Prostate gland (tissue), 2 donors: ENCODE data around the gene ACSM5. TPM values are rescaled to one million over a fixed set of nuclear protein-coding genes. Genes with fewer than 3 reads are reported as not detected.
A peak's percentile ranks its signal among the peaks of the same experiment; 100 is the strongest.

Source experiments
- DNase-seq: peaks from one replicate; pipeline ENCODE4 v3.0.0-alpha.2; 2019; ENCODE audit warnings: low spot score
- H3K27ac ChIP-seq, 2 donors: fragments of 200-600 bp; sonication (generic); 2 replicates each; pipeline ENCODE4 v1.5.1; 2017 to 2019
- H3K27me3 ChIP-seq: fragments of 200-600 bp; sonication (generic); replicated peaks from 2 replicates; pipeline ENCODE4 v1.5.1; 2019; ENCODE audit not compliant: insufficient read depth
- H3K36me3 ChIP-seq, 2 donors: fragments of 200-600 bp; sonication (generic); 1 replicate in 1 of 2; 2 replicates in 1 of 2; pipeline versions ENCODE4 v1.5.1 to v1.8.1; 2017 to 2019
- H3K4me1 ChIP-seq: fragments of 200-600 bp; sonication (generic); replicated peaks from 2 replicates; pipeline ENCODE4 v1.5.1; 2019
- H3K4me3 ChIP-seq, 2 donors: fragments of 200-600 bp; sonication (generic); 2 replicates each; pipeline ENCODE4 v1.5.1; 2017 to 2019
- H3K9me3 ChIP-seq: fragments of 200-600 bp; sonication (generic); 2 replicates; pipeline ENCODE4 v1.5.1; 2017
- POLR2A ChIP-seq: fragments of 450-650 bp; IDR thresholded peaks from one replicate; pipeline ENCODE4 v1.6.1; 2016; ENCODE audit warnings: antibody characterized with exemption, mild to moderate bottlenecking
- POLR2AphosphoS5 ChIP-seq: sonication (generic); formaldehyde crosslinking; IDR thresholded peaks from one replicate; pipeline ENCODE4 v1.6.1; 2017; ENCODE audit warnings: antibody characterized with exemption
- WGBS: methylation state at CpG from one replicate; pipeline ENCODE4 v1.1.5; 2018; 5-methylcytosine and 5-hydroxymethylcytosine counted together
- intact Hi-C: fragments of 100-400 bp; cut with DNase I; formaldehyde crosslinking; loops from one replicate; pipeline ENCODE4 v1.14.2; 2022
- total RNA-seq, 2 donors: library from RNA; depleted of rRNA; stranded (reverse); fragments of >200 nt; gene quantifications; one replicate each; pipeline ENCODE4 v1.1.0, GENCODE V29; 2016
- TF ChIP-seq, protein P1 (sequence below), 4 experiments: fragments of 200-600 bp in 2 of 4; fragments of 450-650 bp in 2 of 4; sonication (generic) in 2 of 4; IDR thresholded peaks; 1 replicate in 3 of 4; 2 replicates in 1 of 4; pipeline ENCODE4 v1.5.1; 2016 to 2019; ENCODE audit warnings: antibody characterized with exemption in 4 of 4, mild to moderate bottlenecking in 2 of 4, moderate library complexity in 2 of 4

The ACSM5 gene
- total RNA-seq, 2 donors from 2014 or later, result 1.1 to 9.7 TPM

DNA sequence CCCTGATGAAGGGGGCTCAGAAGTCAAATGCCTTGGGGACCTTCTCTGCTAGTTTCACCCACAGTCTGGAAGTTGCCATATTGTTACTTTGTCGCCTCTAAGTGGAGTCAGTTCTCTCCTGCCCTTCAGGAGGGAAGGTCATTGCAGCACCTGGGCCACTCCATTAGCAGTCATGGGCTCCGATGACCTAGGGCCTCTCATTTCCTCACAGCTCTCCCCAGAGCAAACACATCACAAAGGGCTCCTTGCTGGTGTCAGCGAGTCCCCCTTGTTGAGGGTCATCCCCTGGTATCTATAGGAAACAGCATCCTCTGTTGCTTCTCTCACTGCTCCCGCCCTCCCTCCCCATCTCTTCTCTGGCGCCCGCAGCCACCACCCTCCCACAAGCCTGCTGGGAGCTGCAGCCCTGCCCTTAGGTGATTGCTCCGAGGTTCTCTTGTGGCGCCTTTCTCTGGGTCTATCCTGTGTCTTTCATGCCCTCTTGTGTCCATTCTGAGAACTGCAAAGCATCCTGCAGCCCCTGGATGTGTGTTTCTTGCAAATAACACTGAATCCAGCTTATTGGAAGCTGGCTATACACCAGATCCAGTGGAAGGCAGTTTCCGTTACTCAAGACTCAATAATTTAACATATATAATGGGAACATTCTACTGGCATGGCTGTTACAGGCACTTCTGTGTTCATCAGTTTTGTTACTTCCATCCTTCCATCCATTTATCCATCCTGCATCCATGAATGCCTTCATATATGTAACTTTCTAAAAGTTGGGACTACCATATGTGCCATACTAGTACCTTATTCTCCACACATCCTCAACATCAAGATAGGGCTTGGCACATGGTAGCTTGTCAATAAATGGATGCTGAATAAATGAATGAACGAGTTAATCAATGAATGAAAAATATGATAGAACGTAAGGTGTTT, 26.0 kb upstream of the ACSM5 start:
- Histone ChIP-seq H3K4me1 (no peaks in the 10 kb centered on the region), H3K36me3 (no peaks in the 10 kb centered on the region), H3K27ac (no peak overlapping the region), H3K9me3 (no peaks in the 10 kb centered on the region), H3K4me3 (no peak overlapping the region), H3K27me3 (no peaks in the 10 kb centered on the region)
- DNase-seq, result peak; percentile 61
- 26% methylated on average over 11 of the region's 11 CpGs for WGBS
- intact Hi-C loops, result loop anchor here (5.0 kb wide), 1 partner anchor 476 kb away; no protein-coding TSS in a partner anchor
- TF ChIP-seq POLR2A, result no peak
- TF ChIP-seq POLR2AphosphoS5, result peak; percentile 7
- TF ChIP-seq, protein P1, sequence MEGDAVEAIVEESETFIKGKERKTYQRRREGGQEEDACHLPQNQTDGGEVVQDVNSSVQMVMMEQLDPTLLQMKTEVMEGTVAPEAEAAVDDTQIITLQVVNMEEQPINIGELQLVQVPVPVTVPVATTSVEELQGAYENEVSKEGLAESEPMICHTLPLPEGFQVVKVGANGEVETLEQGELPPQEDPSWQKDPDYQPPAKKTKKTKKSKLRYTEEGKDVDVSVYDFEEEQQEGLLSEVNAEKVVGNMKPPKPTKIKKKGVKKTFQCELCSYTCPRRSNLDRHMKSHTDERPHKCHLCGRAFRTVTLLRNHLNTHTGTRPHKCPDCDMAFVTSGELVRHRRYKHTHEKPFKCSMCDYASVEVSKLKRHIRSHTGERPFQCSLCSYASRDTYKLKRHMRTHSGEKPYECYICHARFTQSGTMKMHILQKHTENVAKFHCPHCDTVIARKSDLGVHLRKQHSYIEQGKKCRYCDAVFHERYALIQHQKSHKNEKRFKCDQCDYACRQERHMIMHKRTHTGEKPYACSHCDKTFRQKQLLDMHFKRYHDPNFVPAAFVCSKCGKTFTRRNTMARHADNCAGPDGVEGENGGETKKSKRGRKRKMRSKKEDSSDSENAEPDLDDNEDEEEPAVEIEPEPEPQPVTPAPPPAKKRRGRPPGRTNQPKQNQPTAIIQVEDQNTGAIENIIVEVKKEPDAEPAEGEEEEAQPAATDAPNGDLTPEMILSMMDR (IDR thresholded peaks at IDR 0.05), result peak; percentile 65 to 79 (median 74)

DNA sequence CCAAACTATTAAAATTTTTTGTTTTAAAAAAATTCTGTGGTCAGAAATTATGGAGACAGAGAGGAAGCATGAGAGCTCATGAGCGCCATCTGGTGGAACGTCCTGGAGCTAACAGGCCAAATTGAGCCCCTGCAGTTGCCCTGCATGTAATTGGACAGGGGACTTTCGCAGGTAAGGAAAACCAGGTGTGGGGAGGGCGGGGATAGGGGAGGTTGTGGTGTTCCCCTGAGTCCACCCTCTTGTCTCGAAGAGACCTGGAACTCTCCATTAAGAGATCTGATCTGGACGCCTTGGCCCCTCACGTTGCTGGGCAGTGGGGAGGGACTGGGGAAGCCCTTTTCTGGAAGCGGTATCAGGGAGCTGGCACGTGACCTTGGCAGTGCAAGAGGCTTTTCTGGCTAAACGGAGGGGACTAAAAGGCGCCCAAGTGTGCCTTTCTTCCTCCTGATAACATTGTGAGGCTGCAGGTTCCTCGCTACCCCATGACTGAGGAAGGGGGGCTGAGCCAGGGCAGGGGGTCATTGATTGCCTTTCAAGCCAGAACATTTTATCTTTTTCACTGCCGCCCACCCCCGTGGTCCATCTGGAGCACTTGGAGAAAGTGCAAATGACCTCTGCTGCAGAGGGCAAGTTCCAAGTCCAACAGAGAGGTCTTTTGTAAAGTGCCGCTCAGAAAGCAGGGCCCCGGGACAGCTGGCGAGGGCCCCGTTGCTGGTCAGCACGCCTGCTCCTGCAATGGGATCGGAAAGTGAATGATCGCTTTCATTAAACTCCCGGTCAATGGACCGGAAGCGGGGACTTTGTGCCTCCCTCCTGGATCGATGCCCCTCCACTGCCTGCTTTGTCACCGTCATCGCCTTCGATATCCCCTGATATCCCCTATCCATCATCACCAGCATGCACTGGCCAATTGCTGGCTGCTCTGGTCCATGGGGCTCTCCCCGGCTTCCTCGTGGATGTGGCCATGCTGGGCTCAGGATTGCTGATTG, 23.2 kb upstream of the ACSM5 start:
- 34% methylated on average over 30 of the region's 30 CpGs for WGBS
- Histone ChIP-seq H3K9me3 (no peaks in the 10 kb centered on the region), H3K27ac (no peak overlapping the region), H3K4me1 (no peaks in the 10 kb centered on the region), H3K27me3 (no peaks in the 10 kb centered on the region), H3K4me3 (no peak overlapping the region), H3K36me3 (no peaks in the 10 kb centered on the region)
- DNase-seq, result peak; percentile 51
- TF ChIP-seq POLR2AphosphoS5 (no peak), POLR2A (no peak)
- TF ChIP-seq, protein P1 (IDR thresholded peaks at IDR 0.05), result peak; percentile 55 to 83 (median 76)
- intact Hi-C loops, result no loop called here

DNA sequence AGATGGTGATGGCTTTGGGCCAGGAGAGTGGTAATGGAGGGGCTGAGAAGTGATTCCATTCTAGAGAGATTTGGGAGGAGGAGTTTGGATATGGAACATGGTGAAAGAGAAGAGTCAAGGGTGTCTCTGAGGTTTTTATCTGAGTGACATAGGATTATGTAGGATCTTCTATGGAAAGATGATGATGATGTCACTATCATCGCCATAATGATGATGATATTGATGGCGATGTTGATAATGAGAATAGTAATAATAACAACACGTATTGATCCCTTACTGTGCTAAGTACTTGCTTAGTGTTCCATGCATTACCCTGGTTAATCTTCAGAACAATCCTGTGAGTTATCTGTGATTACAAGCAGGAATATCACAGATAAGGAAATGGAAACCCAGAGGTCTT, 21.4 kb upstream of the ACSM5 start:
- Histone ChIP-seq H3K27ac (no peak overlapping the region), H3K4me1 (no peaks in the 10 kb centered on the region), H3K36me3 (no peaks in the 10 kb centered on the region), H3K27me3 (no peaks in the 10 kb centered on the region), H3K9me3 (no peaks in the 10 kb centered on the region), H3K4me3 (no peak overlapping the region)
- no peak for DNase-seq
- intact Hi-C loops, result no loop called here
- no peak for TF ChIP-seq POLR2A
- WGBS, result 94% methylated on average over 3 of the region's 3 CpGs

DNA sequence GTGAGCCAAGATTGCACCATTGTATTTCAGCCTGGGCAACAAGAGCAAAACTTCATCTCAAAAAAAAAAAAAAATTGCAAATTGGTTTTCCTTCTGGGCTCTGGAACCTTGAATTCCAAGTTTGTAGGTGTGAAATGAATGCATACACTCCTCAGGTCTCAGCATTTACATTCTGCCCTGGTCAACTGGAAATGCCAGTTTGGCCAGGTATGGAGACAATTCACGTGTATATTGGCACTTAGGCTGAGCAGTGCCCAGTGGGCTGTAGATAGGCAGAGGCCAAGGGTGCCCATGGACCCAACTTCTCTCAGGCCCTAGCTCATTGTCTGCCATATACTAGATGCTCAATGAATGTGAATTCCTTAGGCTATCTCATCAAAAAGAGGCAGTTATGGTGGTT, 20.5 kb upstream of the ACSM5 start:
- no peaks in the 10 kb centered on the region for H3K36me3 ChIP-seq
- H3K9me3 ChIP-seq, result no peaks in the 10 kb centered on the region
- intact Hi-C loops, result no loop called here
- TF ChIP-seq POLR2A, result no peak
- peak; percentile 78 for TF ChIP-seq POLR2AphosphoS5
- 44% methylated on average over 1 of the region's 1 CpG for WGBS
- peak; percentile 53 for DNase-seq
- H3K27me3 ChIP-seq, result no peaks in the 10 kb centered on the region
- no peak overlapping the region for H3K4me3 ChIP-seq
- H3K4me1 ChIP-seq, result no peaks in the 10 kb centered on the region
- H3K27ac ChIP-seq, result no peak overlapping the region

DNA sequence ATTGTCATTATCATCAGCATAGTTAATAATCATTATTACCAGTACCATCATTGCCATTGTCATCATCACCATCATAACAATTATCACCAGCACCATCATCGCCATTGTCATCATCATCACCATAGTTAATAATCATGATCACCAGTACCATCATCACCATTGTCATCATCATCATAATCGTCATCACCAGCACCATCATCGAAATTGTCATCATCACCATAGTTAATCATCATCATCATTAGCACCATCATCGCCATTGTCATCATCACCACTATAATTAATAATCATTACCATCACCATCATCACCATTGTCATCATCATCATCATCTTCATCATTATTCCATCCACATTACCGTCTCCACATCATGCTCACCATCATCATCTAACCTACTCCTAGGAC, 18.3 kb upstream of the ACSM5 start:
- H3K27me3 ChIP-seq, result no peaks in the 10 kb centered on the region
- H3K4me1 ChIP-seq, result no peaks in the 10 kb centered on the region
- no peaks in the 10 kb centered on the region for H3K9me3 ChIP-seq
- no peaks in the 10 kb centered on the region for H3K36me3 ChIP-seq
- no peak overlapping the region for H3K4me3 ChIP-seq
- WGBS, result 97% methylated on average over 5 of the region's 5 CpGs
- TF ChIP-seq, protein P1 (IDR thresholded peaks at IDR 0.05), result no peak
- TF ChIP-seq POLR2A (no peak), POLR2AphosphoS5 (no peak)
- no peak for DNase-seq
- intact Hi-C loops, result no loop called here
- no peak overlapping the region for H3K27ac ChIP-seq
